Adrenal gland (tissue), 5 donors: ENCODE measurements around the gene SPARC.
A peak's percentile ranks its signal among the peaks of the same experiment; 100 is the strongest.

Experiments used
- CTCF ChIP-seq, 6 experiments: fragments of 450-650 bp in 4 of 6; fragments of 200-600 bp in 2 of 6; sonication (generic) in 1 of 6; IDR thresholded peaks; 1 replicate in 5 of 6; 2 replicates in 1 of 6; pipeline versions ENCODE4 v1.5.1 to v1.8.0; 2016 to 2021; ENCODE audit warnings: antibody characterized with exemption in 6 of 6, mild to moderate bottlenecking in 2 of 6, moderate library complexity in 1 of 6
- POLR2A ChIP-seq, 2 donors: fragments of 450-650 bp; IDR thresholded peaks; one replicate each; pipeline ENCODE4 v1.6.1; 2017; ENCODE audit warnings: antibody characterized with exemption in 2 of 2, mild to moderate bottlenecking in 2 of 2, moderate library complexity in 1 of 2
- donor health status: DM: no; HTN: no; CAD: no.

- TF ChIP-seq POLR2A (IDR thresholded peaks at IDR 0.05) (no peak), CTCF (IDR thresholded peaks at IDR 0.05) (peak in 1 of 6 experiments; percentile 7)
Observed at GRCh38 chr5:151628112-151628823, 58.4 kb downstream of the SPARC start.
